Activated CD4-positive, alpha-beta T cell treated with anti-CD3 and anti-CD28 coated beads for 1 hour (primary cell): ENCODE measurements around the gene PLSCR1.

Source experiments
- DNase-seq: peaks from one replicate; pipeline ENCODE4 v3.0.0-alpha.2; 2020

Gene PLSCR1

GRCh38 chr3:146470425-146470990, 73.9 kb downstream of the PLSCR1 start:
- no peak for DNase-seq

DNA sequence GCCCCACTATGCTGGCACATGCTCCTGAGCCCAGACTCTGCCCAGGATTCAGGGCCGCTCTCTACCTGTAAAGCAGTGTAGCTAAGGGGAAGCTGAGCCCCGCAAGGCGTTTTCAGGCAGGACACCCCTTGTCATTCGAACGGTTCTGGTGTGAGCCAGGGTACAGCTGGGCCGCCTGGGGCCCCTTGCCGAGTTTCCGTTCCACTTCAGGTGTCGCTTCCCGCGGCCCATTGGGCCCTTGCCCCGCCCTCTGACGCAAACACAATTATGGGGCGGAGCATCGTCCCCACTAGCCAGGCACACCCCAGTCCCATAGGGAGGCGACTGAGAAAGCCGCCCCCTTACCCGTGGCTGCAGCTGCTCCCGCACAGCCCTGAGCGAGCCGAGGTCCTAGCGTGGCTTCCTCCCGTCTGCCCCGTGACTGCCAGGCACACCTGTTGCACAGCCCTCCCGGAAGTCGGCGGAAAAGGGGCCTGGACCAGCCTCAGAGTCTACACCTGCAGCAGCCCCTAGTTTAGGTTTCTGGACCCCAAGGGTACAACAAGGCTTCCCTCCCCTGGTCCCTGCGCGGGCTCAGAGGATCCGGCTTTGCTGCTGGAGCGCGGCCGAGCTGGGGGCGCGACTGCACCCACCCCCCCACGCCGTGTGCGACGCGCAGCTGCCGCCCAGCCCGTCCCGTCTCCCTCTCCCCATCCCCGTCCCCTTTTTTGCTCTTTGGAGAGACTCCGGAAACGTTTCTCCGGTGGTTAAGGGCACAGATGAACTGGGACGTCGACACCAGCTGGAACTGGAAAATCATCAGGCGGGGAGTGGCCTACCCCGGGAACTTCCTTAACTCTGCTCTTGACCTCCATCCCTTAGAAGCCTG, 75.0 kb downstream of the PLSCR1 start, which contains the start of gene PLSCR2:
Gene PLSCR2 (minus strand): TSS at position 412 of the 868 bp plus-strand sequence. CDS start 9,657 bp downstream, outside the sequence.
- DNase-seq = peak; percentile 65

DNA sequence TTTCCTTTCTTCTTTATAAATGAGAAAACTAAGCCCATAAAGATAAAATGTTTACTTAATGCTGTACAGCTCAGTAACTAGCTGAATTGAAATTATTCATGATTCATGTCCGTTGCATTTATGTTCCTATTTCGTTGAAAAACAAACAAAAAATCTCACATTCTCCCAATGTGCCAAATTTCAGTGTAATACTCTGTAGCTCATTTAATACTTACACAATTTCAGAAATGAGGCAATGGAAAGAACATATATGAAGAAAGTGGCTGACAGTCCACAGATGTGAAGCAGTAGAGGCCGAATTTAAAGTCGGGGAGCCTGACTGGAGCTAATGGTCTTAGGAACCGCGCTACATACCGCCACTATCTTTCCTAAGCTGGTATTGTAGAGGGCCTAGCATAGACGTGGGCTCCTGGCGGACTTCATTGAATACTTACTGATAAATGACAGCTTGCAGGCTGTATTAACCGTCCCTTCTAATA, 75.7 kb downstream of the PLSCR1 start:
- DNase-seq = no peak

DNA sequence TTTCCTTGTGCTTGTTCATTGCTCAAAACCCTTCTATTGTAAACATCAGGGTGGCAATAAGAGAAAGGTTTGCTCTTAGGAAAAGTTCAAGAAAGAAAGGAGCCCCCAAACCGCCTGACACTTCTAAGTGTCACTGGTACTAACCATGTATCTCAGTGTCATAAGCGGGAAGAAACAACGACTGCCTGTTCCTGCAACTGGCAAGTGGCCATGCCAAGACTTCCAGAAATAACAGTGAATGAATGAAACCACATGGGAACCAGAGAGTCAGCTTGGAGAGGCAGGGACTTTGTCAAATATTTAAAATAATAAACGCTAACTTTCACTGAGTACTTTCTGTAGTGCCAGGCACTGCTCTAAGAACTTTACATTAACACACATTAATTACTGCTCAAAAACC, 76.2 kb downstream of the PLSCR1 start:
- DNase-seq = no peak

- DNase-seq = no peak
These were observed 77.8 kb downstream of the PLSCR1 start for GRCh38 chr3:146466604-146467003.

DNA sequence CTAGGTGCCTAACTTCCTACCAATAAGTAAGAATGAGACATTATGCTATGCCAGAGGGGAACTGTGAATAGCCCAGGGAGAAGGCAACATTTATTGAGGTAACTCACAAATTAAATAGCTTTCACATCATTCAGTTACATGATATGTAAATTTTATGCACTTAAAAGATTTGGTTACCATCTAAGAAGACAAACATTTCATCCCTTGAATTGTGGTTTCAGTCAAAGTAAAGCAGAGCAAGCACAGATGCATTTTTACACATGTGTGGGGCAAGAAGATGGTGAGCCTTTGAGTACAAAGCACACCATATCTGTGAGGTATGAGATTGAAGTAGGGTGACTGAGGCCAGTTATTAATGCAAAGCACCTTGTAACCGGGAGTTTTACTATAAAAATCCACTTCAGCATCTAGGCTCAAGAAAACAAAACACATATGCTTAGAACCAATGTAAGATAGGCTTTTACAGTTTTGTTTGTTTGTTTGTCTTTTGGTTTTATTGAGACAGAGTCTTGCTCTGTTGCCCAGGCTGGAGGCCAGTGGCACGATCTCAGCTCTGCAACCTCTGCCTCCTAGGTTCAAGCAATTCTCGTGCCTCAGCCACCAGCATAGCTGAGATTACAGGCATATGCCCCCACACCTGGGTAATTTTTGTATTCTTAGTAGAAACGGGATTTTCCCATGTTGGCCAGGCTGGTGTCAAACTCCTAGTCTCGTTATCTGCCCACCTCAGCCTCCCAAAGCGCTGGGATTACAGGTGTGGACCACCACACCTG, 78.5 kb downstream of the PLSCR1 start:
- no peak for DNase-seq
